Neural cell (in vitro differentiated cells): ENCODE data around the gene DENND10. TPM values are rescaled to one million over a fixed set of nuclear protein-coding genes. Genes with fewer than 3 reads are reported as not detected.

ENCODE experiments used
- H2AFZ ChIP-seq: fragments of 200-600, 300-800 bp; sonication (generic), shearing (Covaris generic); 2 replicates; pipeline ENCODE4 v1.6.0; 2014; ENCODE audit warnings: low read depth, mild to moderate bottlenecking, antibody characterized with exemption, low read length, moderate library complexity
- H3F3A ChIP-seq: fragments of 200-600 bp; shearing (Covaris generic); 2 replicates; pipeline ENCODE4 v1.6.1; 2016; ENCODE audit warnings: mild to moderate bottlenecking, moderate library complexity, mixed read lengths, antibody characterized with exemption, low read length; ENCODE audit not compliant: insufficient read depth, poor library complexity, severe bottlenecking
- H3K27ac ChIP-seq: fragments of 200-600, 300-800 bp; sonication (generic), shearing (Covaris generic); 2 replicates; pipeline ENCODE4 v1.5.1; 2014; ENCODE audit warnings: mild to moderate bottlenecking, low read length, moderate library complexity
- H3K27me3 ChIP-seq: fragments of 300-800, 200-600 bp; sonication (generic), shearing (Covaris generic); 2 replicates; pipeline ENCODE4 v1.6.0; 2014; ENCODE audit warnings: mild to moderate bottlenecking, low read depth, low read length, moderate library complexity; ENCODE audit not compliant: insufficient read depth
- H3K36me3 ChIP-seq: fragments of 300-800, 200-600 bp; sonication (generic), shearing (Covaris generic); 2 replicates; pipeline ENCODE4 v1.5.1; 2014; ENCODE audit warnings: mild to moderate bottlenecking, antibody characterized with exemption, low read length, moderate library complexity; ENCODE audit not compliant: insufficient read depth
- H3K4me2 ChIP-seq: fragments of 300-800, 200-600 bp; sonication (generic), shearing (Covaris generic); 2 replicates; pipeline ENCODE4 v1.6.0; 2014; ENCODE audit warnings: mild to moderate bottlenecking, low read length
- H3K4me3 ChIP-seq: fragments of 300-800, 200-600 bp; sonication (generic), shearing (Covaris generic); 2 replicates; pipeline ENCODE4 v1.5.1; 2014; ENCODE audit warnings: mild to moderate bottlenecking, low read length, moderate library complexity
- H3K79me2 ChIP-seq: fragments of 200-600 bp; shearing (Covaris generic); replicated peaks from 2 replicates; pipeline ENCODE4 v1.6.0; 2014; ENCODE audit warnings: mild to moderate bottlenecking, low read length, moderate library complexity; ENCODE audit not compliant: insufficient read depth
- H3K9ac ChIP-seq: fragments of 300-800, 200-600 bp; sonication (generic), shearing (Covaris generic); 2 replicates; pipeline ENCODE4 v1.6.1; 2016; ENCODE audit warnings: mild to moderate bottlenecking, low read length, mixed read lengths
- H3K9me2 ChIP-seq: fragments of 200-600 bp; shearing (Covaris generic); 2 replicates; pipeline ENCODE4 v1.6.1; 2016; ENCODE audit warnings: mild to moderate bottlenecking, low read length, mixed read lengths; ENCODE audit not compliant: insufficient read depth
- H3K9me3 ChIP-seq: fragments of 200-600, 300-800 bp; sonication (generic), shearing (Covaris generic); 2 replicates; pipeline ENCODE4 v1.6.1; 2016; ENCODE audit warnings: mild to moderate bottlenecking, mixed run types, low read length, moderate library complexity, mixed read lengths
- H4K20me1 ChIP-seq: fragments of 200-600 bp; shearing (Covaris generic); 2 replicates; pipeline ENCODE4 v1.6.1; 2016; ENCODE audit warnings: mild to moderate bottlenecking, mixed run types; ENCODE audit not compliant: insufficient read depth
- EP300 ChIP-seq: fragments of 450-650 bp; conservative IDR thresholded peaks from 2 replicates; pipeline ENCODE4 v1.6.1; 2014; ENCODE audit warnings: antibody characterized with exemption, mild to moderate bottlenecking, moderate library complexity; ENCODE audit not compliant: poor library complexity, severe bottlenecking
- EZH2 ChIP-seq: fragments of 200-600, 300-800 bp; shearing (Covaris generic), sonication (generic); IDR thresholded peaks from 2 replicates; pipeline ENCODE4 v1.6.1; 2014; ENCODE audit warnings: antibody characterized with exemption, low read length, borderline replicate concordance, mild to moderate bottlenecking; ENCODE audit not compliant: insufficient read depth, poor library complexity, severe bottlenecking
- MXI1 ChIP-seq: fragments of 450-650 bp; conservative IDR thresholded peaks from 2 replicates; pipeline ENCODE4 v1.6.1; 2014; ENCODE audit warnings: antibody characterized with exemption, mild to moderate bottlenecking; ENCODE audit not compliant: poor library complexity, severe bottlenecking
- POLR2AphosphoS5 ChIP-seq: IDR thresholded peaks from 2 replicates; pipeline ENCODE4 v1.6.1; 2012
- RAD21 ChIP-seq: fragments of 450-650 bp; conservative IDR thresholded peaks from 2 replicates; pipeline ENCODE4 v1.6.1; 2014; ENCODE audit warnings: antibody characterized with exemption, mild to moderate bottlenecking, moderate library complexity
- SMC3 ChIP-seq: fragments of 450-650 bp; conservative IDR thresholded peaks from 2 replicates; pipeline ENCODE4 v1.6.1; 2014; ENCODE audit warnings: antibody characterized with exemption, mild to moderate bottlenecking, moderate library complexity; ENCODE audit not compliant: poor library complexity
- TAF1 ChIP-seq: IDR thresholded peaks from 2 replicates; pipeline ENCODE4 v1.6.1; 2012; ENCODE audit warnings: low read depth
- polyA plus RNA-seq: library from polyadenylated mRNA; depleted of rRNA; stranded (reverse); fragments of >200 nt; gene quantifications from 2 replicates; pipeline ENCODE4 v1.2.3, GENCODE V29; 2014
- TF ChIP-seq, protein P1 (sequence below): IDR thresholded peaks from 2 replicates; pipeline ENCODE4 v1.6.1; 2012; ENCODE audit warnings: borderline replicate concordance
- TF ChIP-seq, protein P2 (sequence below): fragments of 450-650 bp; IDR thresholded peaks from 2 replicates; pipeline ENCODE4 v1.5.1; 2014; ENCODE audit warnings: antibody characterized with exemption, mild to moderate bottlenecking, moderate library complexity; ENCODE audit not compliant: poor library complexity, severe bottlenecking

DENND10 gene
- polyA plus RNA-seq, 1 donor from 2014 or later: 81.6 TPM

DNA sequence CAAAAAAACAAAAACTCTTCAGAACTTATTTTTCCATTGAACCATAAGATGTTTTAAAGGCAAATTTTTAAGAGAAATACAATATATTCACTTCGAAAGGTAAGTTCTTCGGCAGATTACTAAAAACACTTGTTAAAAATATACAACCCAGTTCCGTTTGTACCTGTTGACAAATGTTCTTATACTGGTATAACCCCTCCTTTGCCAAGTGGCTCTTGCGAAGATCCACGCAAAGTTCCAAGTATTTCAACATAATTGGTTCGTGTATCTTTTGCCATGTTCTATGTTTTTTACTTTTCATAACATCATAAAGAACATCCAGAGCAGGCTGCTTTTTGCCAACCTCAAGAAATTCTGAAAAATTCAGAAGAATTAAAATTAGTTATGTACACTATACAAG is 30.3 kb upstream of the DENND10 start:
- TF ChIP-seq, protein P1, sequence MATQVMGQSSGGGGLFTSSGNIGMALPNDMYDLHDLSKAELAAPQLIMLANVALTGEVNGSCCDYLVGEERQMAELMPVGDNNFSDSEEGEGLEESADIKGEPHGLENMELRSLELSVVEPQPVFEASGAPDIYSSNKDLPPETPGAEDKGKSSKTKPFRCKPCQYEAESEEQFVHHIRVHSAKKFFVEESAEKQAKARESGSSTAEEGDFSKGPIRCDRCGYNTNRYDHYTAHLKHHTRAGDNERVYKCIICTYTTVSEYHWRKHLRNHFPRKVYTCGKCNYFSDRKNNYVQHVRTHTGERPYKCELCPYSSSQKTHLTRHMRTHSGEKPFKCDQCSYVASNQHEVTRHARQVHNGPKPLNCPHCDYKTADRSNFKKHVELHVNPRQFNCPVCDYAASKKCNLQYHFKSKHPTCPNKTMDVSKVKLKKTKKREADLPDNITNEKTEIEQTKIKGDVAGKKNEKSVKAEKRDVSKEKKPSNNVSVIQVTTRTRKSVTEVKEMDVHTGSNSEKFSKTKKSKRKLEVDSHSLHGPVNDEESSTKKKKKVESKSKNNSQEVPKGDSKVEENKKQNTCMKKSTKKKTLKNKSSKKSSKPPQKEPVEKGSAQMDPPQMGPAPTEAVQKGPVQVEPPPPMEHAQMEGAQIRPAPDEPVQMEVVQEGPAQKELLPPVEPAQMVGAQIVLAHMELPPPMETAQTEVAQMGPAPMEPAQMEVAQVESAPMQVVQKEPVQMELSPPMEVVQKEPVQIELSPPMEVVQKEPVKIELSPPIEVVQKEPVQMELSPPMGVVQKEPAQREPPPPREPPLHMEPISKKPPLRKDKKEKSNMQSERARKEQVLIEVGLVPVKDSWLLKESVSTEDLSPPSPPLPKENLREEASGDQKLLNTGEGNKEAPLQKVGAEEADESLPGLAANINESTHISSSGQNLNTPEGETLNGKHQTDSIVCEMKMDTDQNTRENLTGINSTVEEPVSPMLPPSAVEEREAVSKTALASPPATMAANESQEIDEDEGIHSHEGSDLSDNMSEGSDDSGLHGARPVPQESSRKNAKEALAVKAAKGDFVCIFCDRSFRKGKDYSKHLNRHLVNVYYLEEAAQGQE: no peak
- TF ChIP-seq EZH2: no peak
- Histone ChIP-seq H3K9me2 (no peaks in the 10 kb centered on the region), H2AFZ (no peak overlapping the region), H3K4me2 (no peak overlapping the region), H3K36me3 (peaks cover 4% of the 10 kb centered on the region), H3K4me3 (no peak overlapping the region), H3K27ac (no peak overlapping the region), H3K9ac (no peak overlapping the region), H3K27me3 (no peaks in the 10 kb centered on the region), H3K9me3 (no peaks in the 10 kb centered on the region), H3F3A (no peaks in the 10 kb centered on the region), H4K20me1 (no peaks in the 10 kb centered on the region), H3K79me2 (peaks cover 66% of the 10 kb centered on the region)

DNA sequence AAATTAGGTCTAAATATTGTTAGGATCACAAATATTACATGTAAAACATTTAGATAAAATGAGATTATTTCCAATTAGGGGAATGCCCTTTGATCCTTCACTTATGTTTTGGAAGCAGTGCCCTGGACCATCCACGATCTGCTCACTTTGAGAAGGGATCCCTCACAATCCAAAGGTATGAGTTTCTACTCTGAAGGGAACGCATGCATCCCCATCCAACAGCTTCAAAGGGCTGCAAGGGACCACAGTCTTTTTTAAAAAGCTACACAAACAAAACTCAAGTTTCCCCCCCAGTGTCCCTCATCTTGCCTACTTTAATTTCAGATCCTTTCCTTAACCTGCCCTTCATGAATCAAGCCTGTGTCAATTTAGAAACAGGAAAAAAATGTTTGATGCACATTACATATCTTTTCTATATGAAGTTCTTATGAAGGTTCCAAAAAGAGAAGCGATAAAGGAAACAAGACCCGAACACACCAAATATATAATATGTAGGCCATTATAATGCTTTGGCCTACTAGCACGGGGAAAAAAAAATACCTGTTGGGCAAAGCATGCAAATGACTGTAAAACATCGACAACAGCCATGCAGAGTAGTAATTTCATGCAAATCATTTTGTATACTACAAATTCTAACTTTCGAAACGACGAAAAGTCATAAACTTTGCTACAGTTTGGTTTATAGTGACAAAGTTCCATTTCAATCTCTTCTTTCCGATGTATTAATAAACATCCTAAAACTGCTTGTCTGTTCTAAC is 25.3 kb upstream of the DENND10 start:
- H2AFZ ChIP-seq: no peak overlapping the region

More for the DNA sequence above, 25.3 kb upstream of the DENND10 start:
- H3F3A ChIP-seq: no peaks in the 10 kb centered on the region
- H3K9ac ChIP-seq: peak overlapping the region; percentile 96
- peak overlapping the region; percentile 94 for H3K4me2 ChIP-seq
- TF ChIP-seq EZH2: no peak
- no peak for TF ChIP-seq MXI1
- no peak for TF ChIP-seq POLR2AphosphoS5
- TF ChIP-seq TAF1: no peak
- TF ChIP-seq SMC3: no peak
- TF ChIP-seq, protein P2, sequence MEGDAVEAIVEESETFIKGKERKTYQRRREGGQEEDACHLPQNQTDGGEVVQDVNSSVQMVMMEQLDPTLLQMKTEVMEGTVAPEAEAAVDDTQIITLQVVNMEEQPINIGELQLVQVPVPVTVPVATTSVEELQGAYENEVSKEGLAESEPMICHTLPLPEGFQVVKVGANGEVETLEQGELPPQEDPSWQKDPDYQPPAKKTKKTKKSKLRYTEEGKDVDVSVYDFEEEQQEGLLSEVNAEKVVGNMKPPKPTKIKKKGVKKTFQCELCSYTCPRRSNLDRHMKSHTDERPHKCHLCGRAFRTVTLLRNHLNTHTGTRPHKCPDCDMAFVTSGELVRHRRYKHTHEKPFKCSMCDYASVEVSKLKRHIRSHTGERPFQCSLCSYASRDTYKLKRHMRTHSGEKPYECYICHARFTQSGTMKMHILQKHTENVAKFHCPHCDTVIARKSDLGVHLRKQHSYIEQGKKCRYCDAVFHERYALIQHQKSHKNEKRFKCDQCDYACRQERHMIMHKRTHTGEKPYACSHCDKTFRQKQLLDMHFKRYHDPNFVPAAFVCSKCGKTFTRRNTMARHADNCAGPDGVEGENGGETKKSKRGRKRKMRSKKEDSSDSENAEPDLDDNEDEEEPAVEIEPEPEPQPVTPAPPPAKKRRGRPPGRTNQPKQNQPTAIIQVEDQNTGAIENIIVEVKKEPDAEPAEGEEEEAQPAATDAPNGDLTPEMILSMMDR: no peak
- no peak for TF ChIP-seq RAD21
- TF ChIP-seq, protein P1: no peak
- TF ChIP-seq EP300: no peak
- H3K27me3 ChIP-seq: no peaks in the 10 kb centered on the region
- H3K9me2 ChIP-seq: no peaks in the 10 kb centered on the region
- H3K27ac ChIP-seq: no peak overlapping the region
- H3K4me3 ChIP-seq: peak overlapping the region; percentile 99
- H4K20me1 ChIP-seq: no peaks in the 10 kb centered on the region
- H3K36me3 ChIP-seq: no peaks in the 10 kb centered on the region
- H3K79me2 ChIP-seq: peaks cover 63% of the 10 kb centered on the region
- no peaks in the 10 kb centered on the region for H3K9me3 ChIP-seq
